Measurements from ENCODE around the gene NACC2.

Gene NACC2

GRCh38 chr9:136086951-136087740 is 7.9 kb downstream of the NACC2 start:
- DNase-seq (ENCODE audit: low read depth): no peak
- no peak overlapping the region for H3K4me3 ChIP-seq (ENCODE audit: low read length)
- TF ChIP-seq CTCF (conservative IDR thresholded peaks at IDR 0.05; ENCODE audit: low read length): no peak

DNA sequence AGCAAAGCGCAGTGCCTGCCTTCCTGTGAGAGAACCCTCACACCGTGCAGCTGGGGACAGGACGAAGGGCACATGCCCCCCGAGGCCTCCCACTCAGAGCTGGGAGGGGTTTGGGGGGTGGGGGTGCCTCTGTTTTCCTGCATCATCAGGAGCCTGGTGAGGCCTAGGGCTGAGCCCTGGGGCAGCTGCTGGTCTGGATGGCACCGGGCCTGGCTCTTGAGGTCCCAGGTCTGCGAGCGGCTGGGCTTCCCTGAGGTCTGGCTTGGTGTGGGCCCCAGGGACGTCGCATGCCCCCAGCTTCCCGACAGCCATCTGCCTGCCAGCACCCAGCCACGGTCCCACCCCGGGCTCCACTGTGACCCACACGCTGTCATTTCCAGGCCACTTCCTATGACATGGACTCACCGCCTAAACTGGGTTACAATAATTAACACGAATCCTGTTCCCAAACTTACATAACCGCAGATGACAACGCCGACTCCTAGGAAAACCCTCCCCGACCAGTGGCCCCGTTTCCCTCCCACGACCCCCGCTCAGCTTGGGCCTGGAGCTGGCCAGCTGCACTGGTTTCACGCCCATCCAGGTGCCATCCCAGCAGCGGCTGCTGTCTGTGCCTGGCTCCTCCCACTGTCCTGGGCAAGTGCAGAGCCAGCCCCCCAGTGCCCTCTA is 8.7 kb downstream of the NACC2 start:
- TF ChIP-seq CTCF (conservative IDR thresholded peaks at IDR 0.05; ENCODE audit: low read length): no peak
- no peak for DNase-seq (ENCODE audit: low read depth)
- no peak overlapping the region for H3K4me3 ChIP-seq (ENCODE audit: low read length)

DNA sequence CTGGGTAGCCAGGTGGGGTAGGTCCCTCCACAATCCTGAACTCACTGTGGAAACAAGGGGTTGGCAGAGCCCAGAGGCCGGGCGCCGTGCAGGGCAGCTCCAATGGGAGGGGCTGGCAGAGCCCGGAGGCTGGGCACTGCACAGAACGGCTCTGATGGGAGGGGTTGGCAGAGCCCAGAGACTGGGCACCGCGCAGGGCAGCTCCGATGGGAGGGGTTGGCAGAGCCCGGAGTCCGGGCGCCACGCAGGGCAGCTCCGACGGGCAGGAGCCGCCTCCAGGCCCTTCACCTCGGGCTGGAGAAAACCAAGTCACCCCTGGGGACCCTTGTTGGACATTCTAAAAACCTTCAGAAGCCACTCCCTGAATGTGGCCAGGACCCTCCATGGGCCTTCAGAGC is 9.3 kb downstream of the NACC2 start:
- no peak for DNase-seq (ENCODE audit: low read depth)
- no peak for TF ChIP-seq CTCF (conservative IDR thresholded peaks at IDR 0.05; ENCODE audit: low read length)
- no peak overlapping the region for H3K4me3 ChIP-seq (ENCODE audit: low read length)

- no peak for TF ChIP-seq CTCF (conservative IDR thresholded peaks at IDR 0.05; ENCODE audit: low read length)
- DNase-seq (ENCODE audit: low read depth): no peak
- H3K4me3 ChIP-seq (ENCODE audit: low read length): no peak overlapping the region
Measured at GRCh38 chr9:136084063-136084944, 10.8 kb downstream of the NACC2 start.

DNA sequence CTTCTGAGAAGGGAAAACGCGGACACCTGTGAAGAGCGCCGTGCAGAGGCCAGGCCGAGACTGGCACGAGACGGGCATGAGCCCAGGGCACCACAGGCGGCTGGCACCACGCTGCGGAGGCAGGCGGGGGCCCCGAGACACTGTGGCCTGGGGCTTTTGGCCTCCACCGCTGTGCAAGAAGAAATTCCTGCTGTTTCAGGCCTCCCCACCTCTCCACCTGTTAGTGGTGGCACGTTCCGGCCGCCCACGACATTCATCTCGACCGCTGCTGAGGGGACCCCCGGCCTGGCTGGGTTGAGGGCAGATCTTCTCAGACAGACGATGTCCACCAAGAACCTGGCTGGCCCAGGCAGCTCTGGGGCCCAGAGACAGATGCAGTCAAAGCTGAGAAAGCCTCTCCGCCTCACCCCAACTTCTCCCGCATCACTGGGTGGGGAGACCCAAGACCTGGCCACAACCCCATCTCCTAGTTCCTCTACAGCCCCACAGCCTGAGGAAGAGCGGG is 11.5 kb downstream of the NACC2 start:
- TF ChIP-seq CTCF (conservative IDR thresholded peaks at IDR 0.05; ENCODE audit: low read length): no peak
- H3K4me3 ChIP-seq (ENCODE audit: low read length): no peak overlapping the region
- DNase-seq (ENCODE audit: low read depth): no peak

DNA sequence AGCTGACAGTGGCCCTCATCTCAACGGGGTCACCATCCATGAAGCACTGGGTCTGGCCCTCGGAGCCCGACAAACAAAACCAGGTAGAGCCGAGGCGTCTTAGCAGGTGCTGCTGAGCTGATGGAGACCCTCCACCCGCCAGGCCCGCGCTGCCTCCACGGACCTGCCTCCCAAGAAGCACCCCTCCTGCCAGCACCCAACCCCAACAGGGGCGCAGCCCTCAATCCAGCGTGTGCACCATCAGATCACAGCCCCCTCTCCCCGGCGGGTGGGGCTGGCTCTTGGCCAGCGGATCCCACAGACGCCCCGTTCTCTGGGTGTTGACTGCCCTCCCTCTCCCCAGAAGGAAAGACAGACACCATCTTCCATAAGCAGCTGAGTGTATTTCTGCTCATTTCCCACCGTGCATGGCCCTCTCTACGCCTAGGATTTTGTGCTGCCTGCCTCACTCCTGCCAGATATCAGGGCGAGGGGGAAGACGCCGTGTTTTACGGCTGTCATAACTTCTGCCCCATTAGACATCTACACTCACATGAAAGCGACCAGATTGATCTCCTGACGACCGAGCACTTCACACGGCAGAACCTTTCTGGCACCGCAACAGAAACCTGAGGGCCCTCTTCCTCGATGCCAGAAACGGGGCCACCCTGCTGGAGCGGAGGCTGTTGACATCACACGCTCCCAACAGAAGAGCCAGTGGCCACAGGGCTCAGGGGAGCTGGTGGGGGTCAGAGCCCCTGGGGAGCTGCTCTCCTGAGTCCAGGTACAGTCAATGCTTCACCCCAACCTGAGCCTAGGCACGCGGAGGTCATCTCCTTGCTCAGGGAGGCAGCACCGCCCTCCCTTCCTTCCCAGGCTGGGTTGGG is 12.4 kb downstream of the NACC2 start:
- DNase-seq (ENCODE audit: low read depth): no peak
- no peak for TF ChIP-seq CTCF (conservative IDR thresholded peaks at IDR 0.05; ENCODE audit: low read length)

More for the DNA sequence above, 12.4 kb downstream of the NACC2 start:
- H3K4me3 ChIP-seq (ENCODE audit: low read length): no peak overlapping the region

Measured in AG10803 (cell line).